GM12864 (cell line): Measurements from ENCODE around the gene GSTT2B.
"Not testable (repeated sequence)": the region's sequence is repeated elsewhere in the genome, so short reads cannot be mapped to it uniquely, and the experiment has no call there.

Experiments
- DNase-seq: peaks from one replicate; pipeline ENCODE4 v3.0.0-alpha.2; 2011; ENCODE audit warnings: low read depth
- H3K4me3 ChIP-seq: 2 replicates; pipeline ENCODE4 v1.5.1; 2011; ENCODE audit warnings: mild to moderate bottlenecking, low read depth, low read length, control low read depth
- TF ChIP-seq, protein P1 (sequence below): IDR thresholded peaks from 2 replicates; pipeline ENCODE4 v1.5.1; 2011; ENCODE audit warnings: low read depth, mild to moderate bottlenecking, moderate library complexity, low read length, control low read depth, inconsistent platforms; ENCODE audit errors: missing control alignments

GSTT2B gene

DNA sequence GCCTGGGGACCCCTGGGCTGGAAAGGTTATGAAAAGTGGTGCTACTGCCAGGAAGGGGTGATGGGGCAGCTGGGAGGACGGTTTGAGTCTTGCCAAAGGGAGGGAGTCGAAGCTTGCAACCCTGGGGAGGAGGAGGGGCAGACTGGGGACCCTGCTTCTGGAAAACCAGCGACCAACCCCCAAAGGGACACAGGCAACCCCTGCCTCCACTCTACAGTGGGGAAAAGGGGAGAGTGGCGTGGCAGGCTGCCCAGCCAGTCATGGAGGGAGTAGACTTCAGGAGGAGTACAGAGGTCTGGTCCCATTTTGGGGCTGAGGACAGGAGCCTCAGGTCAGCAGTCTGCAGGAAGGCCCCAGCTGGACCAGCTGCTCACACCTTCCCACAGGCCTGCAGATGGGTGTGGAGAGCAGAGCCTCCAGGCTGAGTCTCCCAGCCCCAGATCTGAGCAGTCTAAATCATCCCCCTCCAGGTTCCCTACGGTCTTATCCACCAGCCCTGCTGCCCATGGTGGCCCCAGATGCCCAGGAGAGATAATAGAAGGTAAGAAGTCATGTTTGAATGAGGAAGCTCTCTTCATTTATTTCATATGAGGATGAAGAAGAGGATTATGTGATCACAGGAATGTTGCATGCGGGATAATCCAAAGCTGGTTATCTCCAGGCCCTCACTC lies 10.0 kb upstream of the GSTT2B start:
- H3K4me3 ChIP-seq, result no peak overlapping the region
- TF ChIP-seq, protein P1, sequence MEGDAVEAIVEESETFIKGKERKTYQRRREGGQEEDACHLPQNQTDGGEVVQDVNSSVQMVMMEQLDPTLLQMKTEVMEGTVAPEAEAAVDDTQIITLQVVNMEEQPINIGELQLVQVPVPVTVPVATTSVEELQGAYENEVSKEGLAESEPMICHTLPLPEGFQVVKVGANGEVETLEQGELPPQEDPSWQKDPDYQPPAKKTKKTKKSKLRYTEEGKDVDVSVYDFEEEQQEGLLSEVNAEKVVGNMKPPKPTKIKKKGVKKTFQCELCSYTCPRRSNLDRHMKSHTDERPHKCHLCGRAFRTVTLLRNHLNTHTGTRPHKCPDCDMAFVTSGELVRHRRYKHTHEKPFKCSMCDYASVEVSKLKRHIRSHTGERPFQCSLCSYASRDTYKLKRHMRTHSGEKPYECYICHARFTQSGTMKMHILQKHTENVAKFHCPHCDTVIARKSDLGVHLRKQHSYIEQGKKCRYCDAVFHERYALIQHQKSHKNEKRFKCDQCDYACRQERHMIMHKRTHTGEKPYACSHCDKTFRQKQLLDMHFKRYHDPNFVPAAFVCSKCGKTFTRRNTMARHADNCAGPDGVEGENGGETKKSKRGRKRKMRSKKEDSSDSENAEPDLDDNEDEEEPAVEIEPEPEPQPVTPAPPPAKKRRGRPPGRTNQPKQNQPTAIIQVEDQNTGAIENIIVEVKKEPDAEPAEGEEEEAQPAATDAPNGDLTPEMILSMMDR, result no peak
- no peak for DNase-seq

GRCh38 chr22:23970201-23970641 lies 9.2 kb upstream of the GSTT2B start:
- no peak for DNase-seq

DNA sequence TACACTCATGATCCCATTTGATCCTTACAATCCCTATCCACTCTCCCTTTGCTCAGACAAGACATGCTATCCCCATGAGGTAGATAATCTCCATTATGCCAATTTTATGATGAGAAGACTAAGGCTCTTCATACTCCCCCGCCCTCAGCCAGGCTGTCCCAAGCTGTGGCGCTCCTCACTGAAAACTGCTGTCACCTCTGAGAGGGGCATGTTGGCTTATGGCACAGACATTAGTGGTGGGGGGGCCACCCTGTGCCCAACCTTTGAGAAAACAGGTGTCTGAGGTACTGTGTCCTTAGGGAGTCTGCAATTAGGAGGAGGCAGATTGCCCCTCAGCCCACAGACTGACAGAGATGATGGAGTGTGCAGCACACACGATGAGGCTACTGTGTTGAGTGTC lies 8.1 kb upstream of the GSTT2B start:
- no peak overlapping the region for H3K4me3 ChIP-seq
- TF ChIP-seq, protein P1, result no peak

More at GRCh38 chr22:23970201-23970641, 9.2 kb upstream of the GSTT2B start:
- TF ChIP-seq, protein P1, result no peak
- no peak overlapping the region for H3K4me3 ChIP-seq

DNA sequence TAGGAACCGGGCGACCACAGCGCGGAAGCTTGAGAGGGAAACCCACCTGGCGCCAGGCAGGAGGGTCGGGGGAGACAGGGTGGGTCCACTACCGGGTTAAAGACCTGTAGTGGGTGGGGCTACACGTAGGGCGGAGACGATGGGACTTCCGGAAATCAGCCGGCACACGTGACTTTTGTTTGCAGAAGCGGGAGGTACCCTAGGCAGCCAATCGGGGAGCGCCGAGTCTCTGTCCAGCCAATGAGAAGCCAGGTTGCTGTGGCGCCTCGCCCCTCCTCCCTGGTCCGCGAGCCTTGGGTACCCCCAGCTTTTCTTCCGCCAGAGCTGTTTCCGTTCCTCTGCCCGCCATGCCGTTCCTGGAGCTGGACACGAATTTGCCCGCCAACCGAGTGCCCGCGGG lies 5.6 kb upstream of the GSTT2B start, which contains the start of gene DDTL:
Gene DDTL (plus strand): TSS at position 321 of the 400 bp plus-strand sequence. CDS start 27 bp downstream, at position 348.
- not testable (repeated sequence) for H3K4me3 ChIP-seq, DNase-seq

More for the DNA sequence above, 8.1 kb upstream of the GSTT2B start:
- DNase-seq, result no peak

DNA sequence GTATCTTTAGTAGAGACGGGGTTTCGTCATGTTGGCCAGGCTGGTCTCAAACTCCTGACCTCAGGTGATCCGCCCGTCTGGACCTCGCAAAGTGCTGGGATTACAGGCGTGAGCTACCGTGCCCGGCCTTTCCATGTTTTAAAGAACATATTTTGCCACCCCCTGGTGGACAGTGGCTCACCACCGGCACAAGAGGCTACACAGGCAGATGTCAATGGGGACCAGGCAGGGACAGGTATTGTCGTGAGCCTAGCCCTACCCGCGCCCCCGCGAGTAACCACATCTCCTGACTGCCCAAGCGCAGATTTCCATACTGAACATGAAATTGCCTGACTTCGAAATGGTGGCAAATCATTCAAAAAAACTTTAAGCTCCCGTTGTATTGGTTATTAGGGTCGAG lies 5.1 kb upstream of the GSTT2B start:
- H3K4me3 ChIP-seq, DNase-seq: not testable (repeated sequence)

- TF ChIP-seq, protein P1, result peak; percentile 91
- peak; percentile 52 for DNase-seq
- not testable (repeated sequence) for H3K4me3 ChIP-seq
Observed at GRCh38 chr22:23956301-23956900, 4.6 kb downstream of the GSTT2B start.

DNA sequence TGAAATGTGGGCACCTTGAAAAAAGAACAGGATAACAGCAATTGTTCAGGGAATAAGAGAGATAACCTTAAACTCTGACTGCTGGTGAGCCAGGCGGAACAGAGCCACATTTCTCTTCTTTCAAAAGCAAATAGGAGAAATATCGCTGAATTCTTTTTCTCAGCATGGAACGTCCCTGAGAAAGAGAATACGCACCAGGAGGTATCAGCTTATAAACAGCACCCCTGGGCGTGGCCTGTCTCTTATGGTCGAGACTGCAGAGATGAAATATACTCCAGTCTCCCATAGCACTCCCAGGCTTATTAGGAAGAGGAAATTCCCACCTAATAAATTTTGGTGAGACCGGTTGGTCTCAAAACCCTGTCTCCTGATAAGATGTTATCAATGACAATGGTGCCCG lies 5.1 kb downstream of the GSTT2B start:
- not testable (repeated sequence) for DNase-seq, H3K4me3 ChIP-seq

DNA sequence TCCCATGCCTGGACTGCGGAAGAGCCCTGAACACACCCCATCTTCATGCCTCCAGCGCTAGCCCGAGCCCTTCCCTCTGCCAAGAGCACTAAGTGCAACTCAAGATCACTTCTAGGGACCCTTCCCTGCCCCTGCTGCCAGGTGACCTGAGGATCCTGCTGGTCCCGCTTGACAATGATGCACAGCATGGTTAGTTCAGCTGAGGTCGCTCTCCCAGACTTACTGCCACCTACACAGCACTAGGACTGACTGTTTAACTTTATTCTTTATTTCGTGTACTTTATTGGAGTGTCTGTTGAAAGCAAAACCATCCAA lies 6.0 kb downstream of the GSTT2B start:
- not testable (repeated sequence) for H3K4me3 ChIP-seq, DNase-seq

- not testable (repeated sequence) for DNase-seq, H3K4me3 ChIP-seq
Observed at GRCh38 chr22:23954193-23954990, 6.6 kb downstream of the GSTT2B start.

GRCh38 chr22:23953485-23953884 lies 7.5 kb downstream of the GSTT2B start:
- not testable (repeated sequence) for H3K4me3 ChIP-seq, DNase-seq

DNA sequence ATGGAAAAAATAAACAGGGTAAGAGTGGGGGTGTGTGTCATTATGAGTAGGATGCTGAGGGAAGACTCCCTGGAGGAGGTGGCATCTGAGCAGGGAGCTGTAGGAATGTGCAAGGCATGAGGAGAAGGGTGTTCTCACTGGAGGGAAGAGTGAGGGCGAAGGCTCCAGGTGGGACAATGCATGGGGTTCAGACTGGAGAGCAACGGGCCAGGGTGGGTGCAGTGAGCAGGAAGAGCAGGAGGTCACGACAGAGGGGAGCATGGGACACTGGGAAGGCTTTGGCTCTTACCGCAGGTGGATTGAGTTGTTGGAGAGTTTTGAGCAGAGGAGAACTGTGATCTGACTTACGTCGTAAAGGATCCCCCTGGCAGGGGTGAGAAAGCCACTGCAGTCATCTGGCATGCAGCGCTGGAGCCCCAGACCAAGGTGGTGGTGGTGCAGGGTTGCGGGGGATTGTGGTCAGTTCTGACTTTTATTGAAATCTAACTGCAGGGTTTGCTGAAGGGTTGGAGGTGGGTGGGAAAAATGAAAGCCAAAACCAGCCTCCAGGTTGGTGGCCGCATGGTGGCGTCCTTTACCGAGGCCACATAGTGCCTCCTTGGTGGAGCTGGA lies 8.1 kb downstream of the GSTT2B start:
- not testable (repeated sequence) for H3K4me3 ChIP-seq, DNase-seq

DNA sequence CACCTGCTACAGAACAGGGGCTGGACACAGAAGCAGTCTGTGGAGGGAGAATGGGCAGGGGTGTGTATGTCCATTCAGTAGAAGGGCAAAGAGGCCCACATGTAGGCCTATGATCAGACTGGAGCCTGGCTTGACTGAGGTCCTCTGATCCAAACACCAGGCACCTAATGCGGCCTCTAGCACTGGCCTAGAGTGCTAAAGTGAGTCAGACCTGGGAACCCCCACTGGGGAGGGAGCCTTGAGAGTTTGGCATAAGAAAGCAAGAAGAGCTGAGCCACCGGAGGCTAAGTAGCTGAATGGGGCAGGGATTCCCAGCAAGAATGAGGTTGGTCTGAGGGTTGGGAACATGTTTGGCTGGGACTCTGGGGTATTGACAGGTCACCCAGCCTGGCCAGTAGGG lies 9.6 kb downstream of the GSTT2B start:
- not testable (repeated sequence) for H3K4me3 ChIP-seq, DNase-seq

GRCh38 chr22:23949764-23950163 lies 11.2 kb downstream of the GSTT2B start:
- DNase-seq, H3K4me3 ChIP-seq: not testable (repeated sequence)
